H9 (cell line): ENCODE results near the gene PNMA5. TPM values are rescaled to one million over a fixed set of nuclear protein-coding genes. Genes with fewer than 3 reads are reported as not detected.
"Not testable (repeated sequence)": the region's sequence is repeated elsewhere in the genome, so short reads cannot be mapped to it uniquely, and the experiment has no call there.

Experiments used
- DNase-seq: peaks from one replicate; pipeline ENCODE4 v3.0.0-alpha.2; 2017
- H2AFZ ChIP-seq: one replicate; pipeline ENCODE4 v1.6.1; 2013; ENCODE audit warnings: mild to moderate bottlenecking, low read length, control low read depth, moderate library complexity
- H2AK5ac ChIP-seq: 2 replicates; pipeline ENCODE4 v1.6.1; 2013; ENCODE audit warnings: low read length, control low read depth, mixed read lengths; ENCODE audit not compliant: insufficient read length
- H2BK120ac ChIP-seq: one replicate; pipeline ENCODE4 v1.6.1; 2013; ENCODE audit warnings: low read depth, mild to moderate bottlenecking, low read length, control low read depth, inconsistent platforms; ENCODE audit not compliant: poor library complexity, severe bottlenecking
- H2BK12ac ChIP-seq: 2 replicates; pipeline ENCODE4 v1.6.1; 2013; ENCODE audit warnings: low read length, control low read depth, mixed read lengths, low read depth; ENCODE audit not compliant: insufficient read length
- H2BK15ac ChIP-seq: 2 replicates; pipeline ENCODE4 v1.6.1; 2013; ENCODE audit warnings: low read depth, low read length, control low read depth
- H2BK20ac ChIP-seq: one replicate; pipeline ENCODE4 v1.6.1; 2013; ENCODE audit warnings: low read depth, mild to moderate bottlenecking, low read length, control low read depth, inconsistent platforms; ENCODE audit not compliant: poor library complexity, severe bottlenecking
- H2BK5ac ChIP-seq: 2 replicates; pipeline ENCODE4 v1.6.1; 2013; ENCODE audit warnings: low read length, control low read depth, mixed read lengths; ENCODE audit not compliant: insufficient read length
- H3K14ac ChIP-seq: 2 replicates; pipeline ENCODE4 v1.6.1; 2013; ENCODE audit warnings: low read length, control low read depth; ENCODE audit not compliant: insufficient read depth
- H3K18ac ChIP-seq: 2 replicates; pipeline ENCODE4 v1.6.1; 2013; ENCODE audit warnings: low read depth, mild to moderate bottlenecking, mixed read lengths, low read length, control low read depth; ENCODE audit not compliant: insufficient read length
- H3K23ac ChIP-seq: 2 replicates; pipeline ENCODE4 v1.6.1; 2013; ENCODE audit warnings: low read length, control low read depth, mixed read lengths, low read depth; ENCODE audit not compliant: insufficient read length
- H3K23me2 ChIP-seq: 2 replicates; pipeline ENCODE4 v1.6.1; 2013; ENCODE audit warnings: low read depth, mild to moderate bottlenecking, mixed read lengths, low read length, control low read depth; ENCODE audit not compliant: insufficient read length, poor library complexity, severe bottlenecking
- H3K27ac ChIP-seq: 2 replicates; pipeline ENCODE4 v1.5.1; 2013; ENCODE audit warnings: low read length, control low read depth, mixed read lengths, low read depth; ENCODE audit not compliant: insufficient read length
- H3K27me3 ChIP-seq: 2 replicates; pipeline ENCODE4 v1.6.1; 2013; ENCODE audit warnings: low read length, control low read depth, inconsistent platforms; ENCODE audit not compliant: insufficient read depth
- H3K4ac ChIP-seq: 2 replicates; pipeline ENCODE4 v1.6.1; 2013; ENCODE audit warnings: low read depth, mild to moderate bottlenecking, control low read depth, inconsistent platforms, low read length, moderate library complexity
- H3K4me1 ChIP-seq: 2 replicates; pipeline ENCODE4 v1.6.1; 2013; ENCODE audit warnings: low read length, control low read depth, inconsistent platforms; ENCODE audit not compliant: insufficient read depth
- H3K4me2 ChIP-seq: 2 replicates; pipeline ENCODE4 v1.6.1; 2013; ENCODE audit warnings: low read length, control low read depth, mixed read lengths; ENCODE audit not compliant: insufficient read length, insufficient read depth
- H3K56ac ChIP-seq: 2 replicates; pipeline ENCODE4 v1.6.1; 2013; ENCODE audit warnings: low read depth, mild to moderate bottlenecking, mixed read lengths, low read length, control low read depth; ENCODE audit not compliant: insufficient read length
- H3K79me1 ChIP-seq: 2 replicates; pipeline ENCODE4 v1.6.1; 2013; ENCODE audit warnings: low read depth, mild to moderate bottlenecking, moderate library complexity, low read length, control low read depth, inconsistent platforms; ENCODE audit not compliant: insufficient read depth, poor library complexity, severe bottlenecking
- H3K79me2 ChIP-seq: 2 replicates; pipeline ENCODE4 v1.6.1; 2013; ENCODE audit warnings: low read length, control low read depth, inconsistent platforms; ENCODE audit not compliant: insufficient read depth
- H3K9ac ChIP-seq: 2 replicates; pipeline ENCODE4 v1.6.1; 2013; ENCODE audit warnings: low read length, control low read depth, mixed read lengths; ENCODE audit not compliant: insufficient read length; ENCODE audit errors: extremely low read depth
- H3K9me3 ChIP-seq: one replicate; pipeline ENCODE4 v1.6.1; 2013; ENCODE audit warnings: low read depth, low read length, inconsistent platforms; ENCODE audit not compliant: control insufficient read depth
- H3T11ph ChIP-seq: one replicate; pipeline ENCODE4 v1.6.1; 2013; ENCODE audit warnings: mild to moderate bottlenecking, low read length, control low read depth, inconsistent platforms
- H4K20me1 ChIP-seq: one replicate; pipeline ENCODE4 v1.6.1; 2013; ENCODE audit not compliant: control insufficient read depth, insufficient read length, insufficient read depth
- H4K5ac ChIP-seq: 2 replicates; pipeline ENCODE4 v1.6.1; 2013; ENCODE audit warnings: low read depth, mild to moderate bottlenecking, mixed read lengths, low read length, control low read depth; ENCODE audit not compliant: insufficient read length
- H4K8ac ChIP-seq: replicated peaks from 2 replicates; pipeline ENCODE4 v1.6.1; 2013; ENCODE audit warnings: low read length, control low read depth, mixed read lengths, low read depth; ENCODE audit not compliant: insufficient read length
- H4K91ac ChIP-seq: 2 replicates; pipeline ENCODE4 v1.6.1; 2013; ENCODE audit warnings: low read depth, mild to moderate bottlenecking, moderate library complexity, mixed read lengths, low read length, control low read depth; ENCODE audit not compliant: insufficient read length
- H3K27ac Mint-ChIP-seq, 3 experiments: 2 replicates in 2 of 3; 3 replicates in 1 of 3; pipeline ENCODE4 v1.8.0; 2020 to 2021; ENCODE audit warnings: mixed read lengths in 3 of 3, mild to moderate bottlenecking in 1 of 3, moderate library complexity in 1 of 3
- H3K27me3 Mint-ChIP-seq: 2 replicates; pipeline ENCODE4 v1.8.0; 2021; ENCODE audit warnings: low read depth, mild to moderate bottlenecking, moderate library complexity, mixed read lengths
- H3K36me3 Mint-ChIP-seq, 3 experiments: 2 replicates in 2 of 3; 3 replicates in 1 of 3; pipeline ENCODE4 v1.8.0; 2020 to 2021; ENCODE audit warnings: low read depth in 3 of 3, mixed read lengths in 3 of 3; ENCODE audit not compliant: insufficient read depth in 1 of 3
- H3K4me1 Mint-ChIP-seq, 2 experiments: 2 replicates each; pipeline ENCODE4 v1.8.0; 2020; ENCODE audit warnings: mixed read lengths in 2 of 2
- H3K4me3 Mint-ChIP-seq, 2 experiments: 2 replicates in 1 of 2; 3 replicates in 1 of 2; pipeline ENCODE4 v1.8.0; 2020 to 2021; ENCODE audit warnings: mild to moderate bottlenecking in 2 of 2, mixed read lengths in 2 of 2, moderate library complexity in 1 of 2
- H3K9me3 Mint-ChIP-seq, 2 experiments: 2 replicates in 1 of 2; 3 replicates in 1 of 2; pipeline ENCODE4 v1.8.0; 2020; ENCODE audit warnings: mild to moderate bottlenecking in 2 of 2, mixed read lengths in 2 of 2, moderate library complexity in 1 of 2
- WGBS: extraction: QIAGEN DNeasy Blood & Tissue Kit; methylation state at CpG from one replicate; pipeline ENCODE4 v1.1.7; 2013; ENCODE audit warnings: missing lambda C conversion rate, low lambda C conversion rate, mixed read lengths; ENCODE audit not compliant: insufficient read length; ENCODE audit errors: extremely low coverage; 5-methylcytosine and 5-hydroxymethylcytosine counted together
- total RNA-seq: library from RNA; stranded (reverse); gene quantifications from 2 replicates; pipeline ENCODE4 v1.2.1, GENCODE V29; 2021
- TF ChIP-seq, protein P1 (sequence below): fragments of 200-600 bp; sonication (generic); conservative IDR thresholded peaks from 3 replicates; pipeline ENCODE4 v1.8.0; 2021; ENCODE audit warnings: antibody characterized with exemption, mild to moderate bottlenecking

PNMA5 gene
- total RNA-seq, 1 experiment from 2014 or later, result not detected

DNA sequence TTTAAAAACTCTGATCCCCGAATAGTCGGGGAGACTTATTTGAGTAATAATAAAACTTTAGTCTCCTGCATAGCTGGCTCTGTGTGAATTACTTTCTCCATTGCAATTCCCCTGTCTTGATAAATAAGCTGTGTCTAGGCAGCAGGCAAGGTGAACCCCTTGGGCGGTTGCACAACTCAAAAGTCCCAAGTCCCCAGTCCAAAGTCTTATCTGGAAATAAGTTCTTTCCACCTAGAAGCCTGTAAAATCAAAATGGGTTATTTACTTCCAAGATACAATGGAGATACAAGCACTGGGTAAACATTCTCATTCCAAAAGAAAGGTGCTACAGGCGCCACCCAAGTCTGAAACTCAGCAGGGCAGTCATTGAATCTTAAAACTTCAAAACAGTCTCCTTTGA lies 10.1 kb upstream of the PNMA5 start:
- no peak overlapping the region for H3K4me2 ChIP-seq
- H3K14ac ChIP-seq, result no peak overlapping the region
- H3K4me3 Mint-ChIP-seq, result no peak overlapping the region
- peaks cover 0 to 10% (median 7%) of the 10 kb centered on the region in 3 experiments; a peak in 4 of 7 replicates for H3K36me3 Mint-ChIP-seq
- no peaks in the 10 kb centered on the region for H3K27me3 ChIP-seq
- H4K91ac ChIP-seq, result no peak overlapping the region
- H2BK20ac ChIP-seq, result no peak overlapping the region
- H3K4me1 Mint-ChIP-seq, result no peaks in the 10 kb centered on the region
- H2BK15ac ChIP-seq, result no peak overlapping the region
- WGBS, result no CpG with 5 or more reads among the region's 4 CpGs
- no peak overlapping the region for H3K27ac ChIP-seq
- no peak for DNase-seq
- H3K18ac ChIP-seq, result no peak overlapping the region
- H3K23me2 ChIP-seq, result no peaks in the 10 kb centered on the region
- no peak overlapping the region for H3K4ac ChIP-seq
- peaks cover 25% of the 10 kb centered on the region for H3K27me3 Mint-ChIP-seq
- H3K79me1 ChIP-seq, result no peaks in the 10 kb centered on the region
- H3K9me3 Mint-ChIP-seq, result peaks cover 80 to 82% of the 10 kb centered on the region in 2 experiments
- no peak overlapping the region for H3K27ac Mint-ChIP-seq
- H3K9me3 ChIP-seq, result peaks cover 71% of the 10 kb centered on the region
- no peak overlapping the region for H2AK5ac ChIP-seq
- H3T11ph ChIP-seq, result no peak overlapping the region
- H2AFZ ChIP-seq, result no peak overlapping the region
- H3K56ac ChIP-seq, result no peak overlapping the region
- no peak overlapping the region for H4K5ac ChIP-seq
- no peaks in the 10 kb centered on the region for H4K20me1 ChIP-seq
- H3K9ac ChIP-seq, result no peak overlapping the region
- H4K8ac ChIP-seq, result no peak overlapping the region
- no peaks in the 10 kb centered on the region for H3K4me1 ChIP-seq
- H2BK12ac ChIP-seq, result no peak overlapping the region
- TF ChIP-seq, protein P1, sequence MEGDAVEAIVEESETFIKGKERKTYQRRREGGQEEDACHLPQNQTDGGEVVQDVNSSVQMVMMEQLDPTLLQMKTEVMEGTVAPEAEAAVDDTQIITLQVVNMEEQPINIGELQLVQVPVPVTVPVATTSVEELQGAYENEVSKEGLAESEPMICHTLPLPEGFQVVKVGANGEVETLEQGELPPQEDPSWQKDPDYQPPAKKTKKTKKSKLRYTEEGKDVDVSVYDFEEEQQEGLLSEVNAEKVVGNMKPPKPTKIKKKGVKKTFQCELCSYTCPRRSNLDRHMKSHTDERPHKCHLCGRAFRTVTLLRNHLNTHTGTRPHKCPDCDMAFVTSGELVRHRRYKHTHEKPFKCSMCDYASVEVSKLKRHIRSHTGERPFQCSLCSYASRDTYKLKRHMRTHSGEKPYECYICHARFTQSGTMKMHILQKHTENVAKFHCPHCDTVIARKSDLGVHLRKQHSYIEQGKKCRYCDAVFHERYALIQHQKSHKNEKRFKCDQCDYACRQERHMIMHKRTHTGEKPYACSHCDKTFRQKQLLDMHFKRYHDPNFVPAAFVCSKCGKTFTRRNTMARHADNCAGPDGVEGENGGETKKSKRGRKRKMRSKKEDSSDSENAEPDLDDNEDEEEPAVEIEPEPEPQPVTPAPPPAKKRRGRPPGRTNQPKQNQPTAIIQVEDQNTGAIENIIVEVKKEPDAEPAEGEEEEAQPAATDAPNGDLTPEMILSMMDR, result no peak
- no peaks in the 10 kb centered on the region for H3K79me2 ChIP-seq
- H2BK120ac ChIP-seq, result no peak overlapping the region
- H2BK5ac ChIP-seq, result no peak overlapping the region
- no peak overlapping the region for H3K23ac ChIP-seq

DNA sequence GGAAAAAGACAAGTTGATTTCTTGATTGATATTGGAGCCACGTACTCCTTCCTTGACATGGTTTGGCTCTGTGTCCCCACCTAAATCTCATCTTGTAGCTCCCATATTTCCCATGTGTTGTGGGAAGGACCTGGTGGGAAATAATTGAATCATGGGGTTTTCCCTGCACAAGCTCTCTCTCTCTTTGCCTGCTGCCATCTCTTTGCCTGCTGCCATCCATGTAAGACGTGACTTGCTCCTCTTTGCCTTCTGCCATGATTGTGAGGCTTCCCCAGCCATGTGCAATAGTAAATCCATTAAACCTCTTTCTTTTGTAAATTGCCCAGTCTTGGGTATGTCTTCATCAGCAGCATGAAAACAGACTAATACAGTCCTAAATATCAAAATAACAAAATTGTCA lies 8.3 kb upstream of the PNMA5 start:
- H2BK120ac ChIP-seq, H3K79me1 ChIP-seq, H3K4me2 ChIP-seq, DNase-seq, H3K4ac ChIP-seq, H3K27ac Mint-ChIP-seq, H3K23ac ChIP-seq, H3K79me2 ChIP-seq, H2AFZ ChIP-seq, H3T11ph ChIP-seq, H2AK5ac ChIP-seq, H2BK20ac ChIP-seq, H3K56ac ChIP-seq, H4K91ac ChIP-seq, H3K14ac ChIP-seq, H3K4me1 ChIP-seq, H3K27me3 ChIP-seq, H3K18ac ChIP-seq, H3K23me2 ChIP-seq, H2BK5ac ChIP-seq, H4K8ac ChIP-seq, H3K9ac ChIP-seq, H3K4me3 Mint-ChIP-seq, H3K36me3 Mint-ChIP-seq, H4K5ac ChIP-seq, H4K20me1 ChIP-seq, H3K4me1 Mint-ChIP-seq, H3K27ac ChIP-seq, H2BK15ac ChIP-seq, H2BK12ac ChIP-seq: not testable (repeated sequence)
- no CpG with 5 or more reads among the region's 2 CpGs for WGBS
- H3K9me3 ChIP-seq, result peaks cover 56% of the 10 kb centered on the region
- peaks cover 72 to 77% of the 10 kb centered on the region in 2 experiments for H3K9me3 Mint-ChIP-seq
- peaks cover 18% of the 10 kb centered on the region for H3K27me3 Mint-ChIP-seq
